GM18951 (cell line): ENCODE results near the gene GRIK1.
"Not testable (repeated sequence)": the region's sequence is repeated elsewhere in the genome, so short reads cannot be mapped to it uniquely, and the experiment has no call there.

Source experiments
- POLR2A ChIP-seq: IDR thresholded peaks from 4 replicates; pipeline ENCODE4 v1.6.1; 2011; ENCODE audit warnings: mild to moderate bottlenecking; ENCODE audit not compliant: insufficient read length, insufficient read depth; ENCODE audit errors: extremely low read depth
- in situ Hi-C: fragments of 300-500 bp; cut with MboI; formaldehyde crosslinking; loops from one replicate; pipeline ENCODE4 v1.12.0; 2022; ENCODE audit warnings: low sequenced_read_pairs, mixed read lengths, inconsistent platforms; ENCODE audit not compliant: unreplicated experiment

GRIK1 gene

GRCh38 chr21:29939924-29940275 is at the start of gene GRIK1:
Gene GRIK1 (minus strand): TSS chr21:29939996.
- in situ Hi-C loops = no loop called here
- TF ChIP-seq POLR2A = no peak

- in situ Hi-C loops = no loop called here
- TF ChIP-seq POLR2A = no peak
Observed at GRCh38 chr21:29987762-29988161, 48.0 kb upstream of the GRIK1 start.

- in situ Hi-C loops = no loop called here
Observed at GRCh38 chr21:29985866-29986265, 46.1 kb upstream of the GRIK1 start.

GRCh38 chr21:29979043-29979442 is 39.2 kb upstream of the GRIK1 start:
- in situ Hi-C loops = no loop called here
- no peak for TF ChIP-seq POLR2A

More at GRCh38 chr21:29985866-29986265, 46.1 kb upstream of the GRIK1 start:
- TF ChIP-seq POLR2A = no peak

- in situ Hi-C loops = no loop called here
Observed at GRCh38 chr21:29975776-29976175, 36.0 kb upstream of the GRIK1 start.

GRCh38 chr21:29973258-29973657 is 33.5 kb upstream of the GRIK1 start:
- in situ Hi-C loops = no loop called here
- no peak for TF ChIP-seq POLR2A

More at GRCh38 chr21:29975776-29976175, 36.0 kb upstream of the GRIK1 start:
- no peak for TF ChIP-seq POLR2A

GRCh38 chr21:29961291-29962027 is 21.7 kb upstream of the GRIK1 start:
- in situ Hi-C loops = no loop called here

GRCh38 chr21:29958551-29958950 is 18.8 kb upstream of the GRIK1 start:
- in situ Hi-C loops = no loop called here

More at GRCh38 chr21:29961291-29962027, 21.7 kb upstream of the GRIK1 start:
- no peak for TF ChIP-seq POLR2A

GRCh38 chr21:29958035-29958434 is 18.2 kb upstream of the GRIK1 start:
- in situ Hi-C loops = not testable (repeated sequence)

More at GRCh38 chr21:29958551-29958950, 18.8 kb upstream of the GRIK1 start:
- no peak for TF ChIP-seq POLR2A

GRCh38 chr21:29953690-29954089 is 13.9 kb upstream of the GRIK1 start:
- TF ChIP-seq POLR2A = no peak
- in situ Hi-C loops = no loop called here

GRCh38 chr21:29953072-29953471 is 13.3 kb upstream of the GRIK1 start:
- in situ Hi-C loops = no loop called here

GRCh38 chr21:29951911-29952310 is 12.1 kb upstream of the GRIK1 start:
- no peak for TF ChIP-seq POLR2A
- in situ Hi-C loops = no loop called here

More at GRCh38 chr21:29953072-29953471, 13.3 kb upstream of the GRIK1 start:
- no peak for TF ChIP-seq POLR2A

GRCh38 chr21:29949991-29950390 is 10.2 kb upstream of the GRIK1 start:
- in situ Hi-C loops = no loop called here
- no peak for TF ChIP-seq POLR2A

GRCh38 chr21:29947119-29947518 is 7.3 kb upstream of the GRIK1 start:
- no peak for TF ChIP-seq POLR2A
- in situ Hi-C loops = no loop called here
